ENCODE measurements around the gene BRMS1. TPM values are rescaled to one million over a fixed set of nuclear protein-coding genes. Genes with fewer than 3 reads are reported as not detected.
A peak's percentile ranks its signal among the peaks of the same experiment; 100 is the strongest.

Gene BRMS1
- total and polyA plus RNA-seq, 4 donors: 12.0 to 24.0 (median 20.3) TPM

DNA sequence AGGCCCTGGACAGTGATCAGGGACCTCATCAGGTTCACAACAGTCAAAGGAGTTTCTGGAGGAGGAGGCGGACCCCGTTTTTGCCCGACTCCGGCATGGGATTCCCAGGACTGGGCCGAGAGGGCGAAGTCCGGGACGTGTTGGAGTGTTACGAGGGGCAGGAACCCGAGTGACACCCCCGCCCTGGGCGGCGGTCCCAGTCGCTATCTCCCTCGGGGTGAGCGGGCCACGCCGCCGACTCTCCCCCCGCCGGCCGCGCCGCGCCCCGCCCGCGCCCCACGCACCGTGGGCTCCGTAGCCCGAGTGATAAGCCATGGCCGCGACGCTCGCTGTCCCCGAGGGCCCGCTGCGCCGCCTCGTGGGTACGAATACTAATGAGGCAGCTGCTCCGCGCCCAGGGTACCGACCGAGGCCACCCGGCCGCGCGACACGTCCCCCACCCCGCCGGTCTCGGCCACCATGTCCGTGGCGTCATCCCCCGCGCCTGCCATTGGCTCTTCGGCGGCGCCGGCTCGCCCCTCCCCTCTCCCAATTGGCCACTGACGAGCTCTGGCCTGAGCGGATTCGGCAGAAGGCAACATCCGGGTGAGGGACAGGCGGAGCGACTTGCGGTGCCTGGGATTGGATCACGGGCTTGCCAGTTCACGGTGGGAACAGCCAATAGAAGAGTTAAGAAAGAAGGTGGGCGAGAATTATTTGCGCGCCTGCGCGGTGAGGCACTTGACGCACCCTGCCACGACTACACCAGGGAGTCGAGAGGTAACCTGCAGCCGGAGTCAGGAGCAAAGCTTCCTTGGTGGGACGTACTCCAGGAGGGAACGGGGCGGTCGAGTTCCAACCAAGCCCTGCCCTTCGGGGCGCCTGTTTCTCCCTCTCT, 56.0 kb downstream of the BRMS1 start, which contains the start of gene YIF1A (continued):
- TF ChIP-seq RAD21 (IDR thresholded peaks at IDR 0.05) (no peak), FOXA1 (IDR thresholded peaks at IDR 0.05) (no peak)

DNA sequence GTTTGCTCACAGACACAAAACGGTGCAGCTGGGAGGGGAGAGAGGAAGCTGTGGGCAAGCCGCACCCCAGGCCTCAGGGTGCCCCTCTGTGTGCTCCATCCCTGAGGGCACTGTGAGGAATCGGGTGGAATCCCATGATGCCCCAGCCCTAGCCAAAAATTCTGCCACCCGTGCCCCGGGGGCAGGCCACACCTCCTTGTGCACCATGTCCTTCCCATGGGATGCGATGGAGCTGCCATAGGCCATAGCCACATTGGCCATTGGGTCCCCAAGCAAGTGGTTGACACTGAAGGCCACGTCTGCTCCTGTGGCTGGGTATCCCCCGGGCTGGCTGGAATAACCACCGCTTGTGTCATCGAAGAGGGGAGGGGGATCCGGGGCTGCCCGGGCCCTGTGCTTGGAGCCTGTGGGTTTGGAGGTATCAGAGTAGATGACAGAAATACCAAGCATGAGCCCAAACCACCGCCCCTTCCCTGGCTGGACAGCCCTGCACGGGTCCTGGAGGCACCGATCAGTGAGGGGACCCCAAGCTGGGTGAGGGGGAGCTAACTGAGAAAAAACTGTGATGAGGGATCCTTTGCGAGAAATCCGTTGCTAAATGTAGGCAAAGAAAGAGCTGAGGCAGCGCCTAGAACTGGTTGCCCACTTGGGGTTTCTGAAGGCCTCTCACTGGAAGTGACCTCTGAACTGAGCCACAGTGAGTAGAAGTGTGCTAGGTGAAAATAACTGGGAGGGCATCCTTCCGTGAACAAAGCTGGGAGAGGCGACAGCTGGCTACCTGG, 56.8 kb downstream of the BRMS1 start:
- no peak for DNase-seq (ENCODE audit: low spot score)
- H3K27ac ChIP-seq (ENCODE audit: low read depth in 1 of 2, low read length in 2 of 2): peak overlapping the region; percentile 96
- H3K9me3 ChIP-seq (ENCODE audit: control insufficient read depth in 4 of 4, low read length in 3 of 4): no peaks in the 10 kb centered on the region
- H3K4me3 ChIP-seq (ENCODE audit: low read depth in 1 of 3, low read length in 3 of 3): peak overlapping the region; percentile 61 to 88 (median 79)
- 48% methylated on average over 20 of the region's 20 CpGs for WGBS
- peaks cover 0 to 5% (median 4%) of the 10 kb centered on the region in 4 donors for H3K36me3 ChIP-seq (ENCODE audit: control insufficient read depth in 4 of 4, insufficient read depth in 3 of 4, low read depth in 1 of 4, low read length in 3 of 4)
- no peak for TF ChIP-seq RAD21 (IDR thresholded peaks at IDR 0.05)
- TF ChIP-seq SP1 (IDR thresholded peaks at IDR 0.05): no peak
- TF ChIP-seq YY1 (IDR thresholded peaks at IDR 0.05): no peak
- TF ChIP-seq HNF4A (conservative IDR thresholded peaks at IDR 0.05): no peak
- TF ChIP-seq, protein P1, sequence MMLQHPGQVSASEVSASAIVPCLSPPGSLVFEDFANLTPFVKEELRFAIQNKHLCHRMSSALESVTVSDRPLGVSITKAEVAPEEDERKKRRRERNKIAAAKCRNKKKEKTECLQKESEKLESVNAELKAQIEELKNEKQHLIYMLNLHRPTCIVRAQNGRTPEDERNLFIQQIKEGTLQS (IDR thresholded peaks at IDR 0.05): no peak
- peak in 1 of 2 donors; percentile 45 for TF ChIP-seq RXRA (IDR thresholded peaks at IDR 0.05)
- no peak for TF ChIP-seq HNF4G (IDR thresholded peaks at IDR 0.05)
- TF ChIP-seq, protein P2, sequence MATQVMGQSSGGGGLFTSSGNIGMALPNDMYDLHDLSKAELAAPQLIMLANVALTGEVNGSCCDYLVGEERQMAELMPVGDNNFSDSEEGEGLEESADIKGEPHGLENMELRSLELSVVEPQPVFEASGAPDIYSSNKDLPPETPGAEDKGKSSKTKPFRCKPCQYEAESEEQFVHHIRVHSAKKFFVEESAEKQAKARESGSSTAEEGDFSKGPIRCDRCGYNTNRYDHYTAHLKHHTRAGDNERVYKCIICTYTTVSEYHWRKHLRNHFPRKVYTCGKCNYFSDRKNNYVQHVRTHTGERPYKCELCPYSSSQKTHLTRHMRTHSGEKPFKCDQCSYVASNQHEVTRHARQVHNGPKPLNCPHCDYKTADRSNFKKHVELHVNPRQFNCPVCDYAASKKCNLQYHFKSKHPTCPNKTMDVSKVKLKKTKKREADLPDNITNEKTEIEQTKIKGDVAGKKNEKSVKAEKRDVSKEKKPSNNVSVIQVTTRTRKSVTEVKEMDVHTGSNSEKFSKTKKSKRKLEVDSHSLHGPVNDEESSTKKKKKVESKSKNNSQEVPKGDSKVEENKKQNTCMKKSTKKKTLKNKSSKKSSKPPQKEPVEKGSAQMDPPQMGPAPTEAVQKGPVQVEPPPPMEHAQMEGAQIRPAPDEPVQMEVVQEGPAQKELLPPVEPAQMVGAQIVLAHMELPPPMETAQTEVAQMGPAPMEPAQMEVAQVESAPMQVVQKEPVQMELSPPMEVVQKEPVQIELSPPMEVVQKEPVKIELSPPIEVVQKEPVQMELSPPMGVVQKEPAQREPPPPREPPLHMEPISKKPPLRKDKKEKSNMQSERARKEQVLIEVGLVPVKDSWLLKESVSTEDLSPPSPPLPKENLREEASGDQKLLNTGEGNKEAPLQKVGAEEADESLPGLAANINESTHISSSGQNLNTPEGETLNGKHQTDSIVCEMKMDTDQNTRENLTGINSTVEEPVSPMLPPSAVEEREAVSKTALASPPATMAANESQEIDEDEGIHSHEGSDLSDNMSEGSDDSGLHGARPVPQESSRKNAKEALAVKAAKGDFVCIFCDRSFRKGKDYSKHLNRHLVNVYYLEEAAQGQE (IDR thresholded peaks at IDR 0.05): no peak
- H3K27me3 ChIP-seq (ENCODE audit: control insufficient read depth in 4 of 4, insufficient read depth in 4 of 4, low read length in 3 of 4): peaks cover 0 to 5% (median 0%) of the 10 kb centered on the region in 4 donors
- H3K4me1 ChIP-seq (ENCODE audit: control insufficient read depth in 4 of 4, insufficient read depth in 4 of 4, low read length in 3 of 4): peaks cover 19 to 49% (median 39%) of the 10 kb centered on the region in 4 donors
- peak overlapping the region; percentile 46 to 82 for H3K9ac ChIP-seq (ENCODE audit: low read depth in 1 of 2, low read length in 2 of 2)

Small RNA genes within 50 kb of the gene (small RNA-seq; reads per million reads assigned to genes)
- gene RF00017 (not detected), gene RNU1-84P (0.15 reads per million)

Other genes starting within 250 kb of the BRMS1 start
- 1 to 10 TPM; 2.3 to 5.1 TPM for gene KLC2, start 87.4 kb downstream of the BRMS1 start, total RNA-seq
- gene KLC2, start 87.4 kb downstream of the BRMS1 start, polyA plus RNA-seq: 1 to 10 TPM; 1.8 to 4.5 TPM
- 10 to 100 TPM; 40.4 to 43.8 TPM for gene RAB1B, start 76.5 kb downstream of the BRMS1 start, total RNA-seq
- 10 to 100 TPM; 58.7 to 83.0 TPM for gene RAB1B, start 76.5 kb downstream of the BRMS1 start, polyA plus RNA-seq
- not detected for gene CNIH2, start 66.9 kb downstream of the BRMS1 start, total RNA-seq
- gene CNIH2, start 66.9 kb downstream of the BRMS1 start, polyA plus RNA-seq: under 1 TPM in 1 of 2 donors, not detected in 1; 0.07 TPM
- gene YIF1A, start 56.0 kb downstream of the BRMS1 start, total RNA-seq: 100 to 1,000 TPM in 1 of 2 donors, 10 to 100 TPM in 1; 93.0 to 115 TPM
- 100 to 1,000 TPM; 118 to 136 TPM for gene YIF1A, start 56.0 kb downstream of the BRMS1 start, polyA plus RNA-seq
- gene TMEM151A, start 53.2 kb downstream of the BRMS1 start, total RNA-seq: under 1 TPM in 1 of 2 donors, not detected in 1; 0.05 TPM
- gene TMEM151A, start 53.2 kb downstream of the BRMS1 start, polyA plus RNA-seq: under 1 TPM in 1 of 2 donors, not detected in 1; 0.13 TPM
- 1 to 10 TPM; 1.0 to 3.0 TPM for gene CD248, start 28.1 kb downstream of the BRMS1 start, total RNA-seq
- gene CD248, start 28.1 kb downstream of the BRMS1 start, polyA plus RNA-seq: 1 to 10 TPM in 1 of 2 donors, under 1 TPM in 1; 0.64 to 1.5 TPM
- 1 to 10 TPM in 1 of 2 donors, under 1 TPM in 1; 0.50 to 1.1 TPM for gene RIN1, start 8.7 kb downstream of the BRMS1 start, total RNA-seq
- gene RIN1, start 8.7 kb downstream of the BRMS1 start, polyA plus RNA-seq: under 1 TPM; 0.11 to 0.55 TPM
- 10 to 100 TPM; 17.2 to 20.8 TPM for gene B4GAT1, start 2.5 kb upstream of the BRMS1 start, total RNA-seq
- gene B4GAT1, start 2.5 kb upstream of the BRMS1 start, polyA plus RNA-seq: 10 to 100 TPM; 12.0 to 18.1 TPM
- gene SLC29A2, start 26.7 kb upstream of the BRMS1 start, total RNA-seq: 1 to 10 TPM; 1.5 to 3.3 TPM
- 1 to 10 TPM; 1.2 to 1.6 TPM for gene SLC29A2, start 26.7 kb upstream of the BRMS1 start, polyA plus RNA-seq
- gene NPAS4, start 75.9 kb upstream of the BRMS1 start, total RNA-seq: not detected
- under 1 TPM in 1 of 2 donors, not detected in 1; 0.01 TPM for gene NPAS4, start 75.9 kb upstream of the BRMS1 start, polyA plus RNA-seq
- 10 to 100 TPM; 18.0 to 24.7 TPM for gene MRPL11, start 93.7 kb upstream of the BRMS1 start, total RNA-seq
- 10 to 100 TPM; 39.9 to 45.6 TPM for gene MRPL11, start 93.7 kb upstream of the BRMS1 start, polyA plus RNA-seq
- 1 to 10 TPM; 1.9 to 5.4 TPM for gene PELI3, start 121.8 kb upstream of the BRMS1 start, total RNA-seq
- gene PELI3, start 121.8 kb upstream of the BRMS1 start, polyA plus RNA-seq: 1 to 10 TPM; 1.7 to 2.4 TPM
- gene DPP3, start 135.3 kb upstream of the BRMS1 start, total RNA-seq: 10 to 100 TPM; 29.8 to 41.0 TPM
- 10 to 100 TPM; 10.9 to 24.8 TPM for gene DPP3, start 135.3 kb upstream of the BRMS1 start, polyA plus RNA-seq
- 10 to 100 TPM in 1 of 2 donors, 1 to 10 TPM in 1; 9.8 to 18.5 TPM for gene BBS1, start 165.5 kb upstream of the BRMS1 start, total RNA-seq
- 1 to 10 TPM; 4.2 to 7.5 TPM for gene BBS1, start 165.5 kb upstream of the BRMS1 start, polyA plus RNA-seq
- 1 to 10 TPM; 5.1 to 6.4 TPM for gene ZDHHC24, start 200.9 kb upstream of the BRMS1 start, total RNA-seq
- 1 to 10 TPM; 4.1 to 5.2 TPM for gene ZDHHC24, start 200.9 kb upstream of the BRMS1 start, polyA plus RNA-seq
- gene ACTN3, start 201.8 kb upstream of the BRMS1 start, total RNA-seq: not detected
- not detected for gene ACTN3, start 201.8 kb upstream of the BRMS1 start, polyA plus RNA-seq
- 10 to 100 TPM in 1 of 2 donors, 1 to 10 TPM in 1; 8.5 to 20.2 TPM for gene CTSF, start 223.5 kb upstream of the BRMS1 start, total RNA-seq
- 10 to 100 TPM; 27.7 to 31.9 TPM for gene CTSF, start 223.5 kb upstream of the BRMS1 start, polyA plus RNA-seq
- under 1 TPM; 0.14 to 0.17 TPM for gene CCDC87, start 248.0 kb upstream of the BRMS1 start, total RNA-seq
- under 1 TPM in 1 of 2 donors, not detected in 1; 0.14 TPM for gene CCDC87, start 248.0 kb upstream of the BRMS1 start, polyA plus RNA-seq
- 10 to 100 TPM; 30.2 to 54.7 TPM for gene CCS, start 248.1 kb upstream of the BRMS1 start, total RNA-seq
- 10 to 100 TPM; 38.9 to 80.2 TPM for gene CCS, start 248.1 kb upstream of the BRMS1 start, polyA plus RNA-seq